HTR-8/SVneo (cell line): ENCODE data around the gene CD34.
"Not testable (repeated sequence)": the region's sequence is repeated elsewhere in the genome, so short reads cannot be mapped to it uniquely, and the experiment has no call there.

Source experiments
- DNase-seq: peaks from one replicate; pipeline ENCODE4 v3.0.0; 2011; ENCODE audit warnings: low spot score, mixed read lengths; ENCODE audit not compliant: insufficient read length
- FAIRE-seq: peaks from 2 replicates; lab custom pipeline; 2011; peaks lifted over from hg19 to GRCh38; lab: Jason Lieb, UNC

Gene CD34

DNA sequence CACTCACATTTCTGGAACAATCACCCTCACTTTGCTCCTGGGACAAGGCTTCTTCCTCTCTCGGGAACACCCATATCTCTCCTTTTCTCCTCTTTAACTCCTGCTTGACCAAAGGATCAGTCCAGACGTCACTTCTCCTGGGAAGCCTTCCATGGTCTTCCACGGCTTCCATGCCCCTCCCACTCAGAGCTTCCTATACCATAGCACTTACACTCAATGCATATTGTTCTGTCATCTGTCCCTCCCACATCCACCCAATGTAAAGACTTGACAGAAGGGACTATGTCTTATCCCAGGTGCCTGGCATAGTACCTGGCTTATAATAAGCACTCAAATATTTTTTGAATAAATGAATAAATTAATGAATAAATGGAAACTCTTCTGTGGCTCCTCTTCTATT, 28.2 kb downstream of the CD34 start:
- FAIRE-seq (no peak), DNase-seq (no peak)

DNA sequence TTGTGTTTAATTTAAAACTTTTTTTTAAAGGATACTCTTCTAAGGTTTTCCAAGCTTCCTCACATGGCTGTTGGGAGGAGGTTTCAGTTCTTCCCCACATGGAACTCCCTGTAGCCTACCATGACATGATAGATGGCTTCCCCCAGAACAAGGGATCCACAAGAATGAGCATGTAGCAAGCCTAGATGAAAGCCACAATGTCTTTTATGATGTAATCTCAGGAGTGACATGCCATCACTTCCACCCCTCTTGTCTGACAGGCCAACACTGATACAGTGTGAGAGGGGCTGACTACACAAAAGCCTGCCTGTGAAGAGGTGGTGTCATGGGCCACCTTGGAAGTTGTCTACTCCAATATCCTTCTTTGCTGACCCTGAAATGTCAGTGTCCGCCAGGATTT, 32.0 kb downstream of the CD34 start:
- no peak for FAIRE-seq
- DNase-seq, result no peak

DNA sequence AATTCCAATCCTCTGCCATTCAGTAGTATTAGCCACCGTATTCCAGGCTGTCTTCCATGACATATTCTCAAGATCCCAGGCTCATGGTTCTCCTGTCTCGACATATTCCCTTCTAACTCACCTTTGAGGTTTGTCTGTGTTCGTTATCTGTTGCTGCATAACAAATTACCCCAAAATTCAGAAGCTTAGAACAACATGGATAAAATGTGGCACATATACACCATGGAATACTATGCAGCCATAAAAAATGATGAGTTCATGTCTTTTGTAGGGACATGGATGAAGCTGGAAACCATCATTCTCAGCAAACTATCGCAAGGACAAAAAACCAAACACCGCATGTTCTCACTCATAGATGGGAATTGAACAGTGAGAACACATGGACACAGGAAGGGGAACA, 33.0 kb downstream of the CD34 start:
- not testable (repeated sequence) for DNase-seq, FAIRE-seq

DNA sequence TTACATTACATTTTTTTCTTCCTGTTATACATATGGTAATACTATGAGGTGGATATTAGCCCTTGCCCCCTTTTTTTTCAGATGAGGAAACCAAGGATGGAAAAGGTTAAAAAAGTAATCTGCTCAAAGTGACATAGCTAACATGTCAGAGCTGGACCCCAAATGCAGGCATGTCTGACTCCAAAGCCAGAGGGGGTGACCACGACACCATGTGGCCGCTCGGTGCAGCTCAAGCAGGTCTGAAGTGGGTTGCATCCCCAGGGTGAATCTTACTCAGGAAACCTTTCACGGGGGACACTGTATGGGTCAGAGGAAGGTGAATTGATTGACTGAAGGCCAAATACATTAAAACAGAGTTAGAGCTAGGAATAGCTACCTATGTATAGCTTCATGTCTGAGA, 34.8 kb downstream of the CD34 start:
- FAIRE-seq, result no peak
- no peak for DNase-seq

DNA sequence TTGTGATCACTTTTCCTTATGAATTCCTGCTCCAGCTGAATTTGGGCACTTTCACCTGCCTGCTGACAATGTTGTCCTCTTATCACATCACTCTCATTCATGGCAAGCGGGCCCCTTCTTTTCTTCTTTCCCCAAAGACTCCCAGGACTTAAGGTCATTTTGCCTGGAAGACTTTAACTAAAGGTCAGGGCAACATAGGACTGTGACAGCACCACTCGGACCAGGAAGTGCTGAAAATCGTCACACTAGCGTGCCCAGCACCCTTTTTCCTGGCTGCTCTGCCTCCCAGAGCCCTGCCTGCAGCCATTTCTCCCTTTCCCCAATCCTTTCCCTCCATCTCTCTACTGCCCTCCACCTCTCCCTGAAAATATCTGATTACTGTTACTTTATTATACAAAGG, 35.4 kb downstream of the CD34 start:
- DNase-seq, result no peak
- no peak for FAIRE-seq

DNA sequence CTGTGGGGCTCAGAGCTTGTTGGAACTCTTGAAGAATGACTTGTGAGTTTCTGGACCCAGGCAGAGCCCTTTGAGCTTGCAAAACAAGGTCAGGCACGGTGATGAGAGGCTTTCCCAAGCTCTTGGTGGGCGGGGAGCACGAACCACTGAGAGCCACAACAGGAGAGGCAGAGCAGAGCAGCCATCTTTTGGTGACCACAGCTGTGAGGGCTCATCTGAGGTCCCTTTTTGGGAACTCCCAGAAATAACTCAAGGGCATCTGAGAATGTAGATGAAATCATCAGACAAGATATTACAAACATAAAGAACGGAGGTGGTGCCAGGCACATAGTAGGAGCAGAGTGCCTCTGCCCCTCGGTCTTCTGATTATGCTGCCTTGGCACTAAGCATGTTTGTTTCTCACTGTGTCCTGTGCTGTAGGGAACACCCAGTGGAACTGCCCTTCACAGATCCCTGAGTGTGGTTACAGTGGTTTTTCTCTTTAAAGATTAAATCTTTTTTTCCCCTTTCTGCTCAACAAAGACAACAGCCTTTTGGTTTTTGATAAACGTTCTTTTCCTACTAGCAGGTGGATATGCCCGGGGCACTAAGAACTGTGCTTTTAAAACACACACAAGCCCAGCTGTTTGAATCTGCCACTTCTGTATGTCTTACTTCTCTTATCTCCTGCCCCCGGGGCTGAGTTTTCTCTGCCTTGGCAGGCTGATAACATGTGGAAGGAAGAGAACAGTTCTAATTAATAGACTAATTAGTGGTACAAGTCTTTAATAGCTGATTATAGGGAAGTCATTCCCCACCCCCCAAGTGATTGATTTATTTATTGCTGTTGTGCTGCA, 37.7 kb downstream of the CD34 start:
- no peak for DNase-seq
- no peak for FAIRE-seq

DNA sequence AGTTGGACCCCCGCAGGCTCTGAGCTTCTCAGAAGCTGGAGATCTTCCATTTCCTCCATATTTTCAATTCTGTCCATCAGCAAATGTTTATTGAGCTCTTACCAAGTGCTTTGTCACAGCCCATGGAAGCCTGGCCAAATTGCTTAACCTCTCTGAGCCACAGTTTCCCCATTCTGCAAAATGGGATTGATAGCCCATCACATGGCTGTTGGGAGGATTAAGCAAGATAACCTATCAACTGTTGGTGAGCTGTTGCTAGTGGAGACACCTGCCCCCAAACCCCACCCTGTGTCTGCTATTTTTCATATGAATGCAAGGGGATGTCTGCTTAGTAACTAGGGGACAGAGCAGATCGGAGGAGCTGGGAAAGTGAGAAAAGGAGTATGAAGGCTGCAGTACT, 38.3 kb downstream of the CD34 start:
- no peak for FAIRE-seq
- DNase-seq, result no peak

DNA sequence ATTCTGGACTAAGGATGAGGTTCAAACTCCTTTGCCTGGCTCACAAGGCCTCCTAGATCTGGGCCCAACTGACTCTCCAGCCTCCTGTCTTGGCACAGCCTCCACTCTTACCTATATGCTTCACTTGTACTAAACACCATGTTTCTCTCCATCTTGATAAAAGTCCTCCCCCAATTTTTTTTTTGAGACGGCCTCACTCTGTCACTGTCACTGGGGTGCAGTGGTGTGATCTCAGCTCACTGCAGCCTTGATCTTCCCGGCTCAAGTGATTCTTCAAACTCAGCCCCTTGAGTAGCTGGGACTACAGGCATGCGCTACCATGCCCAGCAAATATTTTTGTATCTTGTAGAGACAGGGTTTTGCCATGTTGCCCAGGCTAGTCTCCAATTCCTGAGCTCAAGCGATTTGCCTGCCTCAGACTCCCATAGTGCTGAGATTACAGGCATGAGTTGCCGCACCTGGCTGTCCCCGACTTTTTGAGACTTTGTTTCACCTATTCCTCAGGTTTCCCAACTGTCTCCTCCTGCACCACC, 39.7 kb downstream of the CD34 start:
- FAIRE-seq, result no peak
- DNase-seq, result no peak

DNA sequence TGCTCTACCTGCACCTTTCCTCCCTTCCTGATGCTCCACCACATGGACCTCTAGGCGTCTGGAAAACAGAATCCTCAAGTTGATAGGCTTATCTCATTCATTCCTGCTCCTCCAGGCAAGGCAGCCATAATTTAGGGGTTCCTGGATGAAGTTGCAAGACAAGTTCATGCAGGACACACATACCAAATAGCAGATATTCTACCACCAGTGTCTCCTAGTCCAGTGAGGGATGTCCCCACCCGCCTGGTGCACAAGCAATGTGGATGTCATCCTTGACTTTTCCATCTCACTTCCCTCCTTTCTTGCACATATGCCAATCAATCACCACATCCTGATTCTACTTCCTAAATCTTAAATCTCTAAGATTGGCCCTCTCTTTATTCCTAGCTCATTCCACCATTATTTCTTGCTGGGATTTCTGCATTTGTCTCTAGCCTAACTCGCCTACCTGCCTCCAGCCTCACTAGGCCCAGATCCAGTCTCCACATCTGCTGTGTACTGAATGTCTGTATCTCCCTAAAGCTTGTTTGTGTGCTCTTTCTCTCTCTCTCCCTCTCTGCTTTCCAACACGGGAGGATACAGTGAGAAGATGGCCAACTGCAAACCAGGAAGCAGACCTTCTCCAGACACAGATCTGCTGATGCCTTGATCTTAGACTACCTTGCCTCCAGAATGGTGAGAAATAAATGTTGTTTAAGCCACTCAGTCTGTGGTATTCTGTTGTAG, 40.5 kb downstream of the CD34 start:
- FAIRE-seq (no peak), DNase-seq (no peak)

DNA sequence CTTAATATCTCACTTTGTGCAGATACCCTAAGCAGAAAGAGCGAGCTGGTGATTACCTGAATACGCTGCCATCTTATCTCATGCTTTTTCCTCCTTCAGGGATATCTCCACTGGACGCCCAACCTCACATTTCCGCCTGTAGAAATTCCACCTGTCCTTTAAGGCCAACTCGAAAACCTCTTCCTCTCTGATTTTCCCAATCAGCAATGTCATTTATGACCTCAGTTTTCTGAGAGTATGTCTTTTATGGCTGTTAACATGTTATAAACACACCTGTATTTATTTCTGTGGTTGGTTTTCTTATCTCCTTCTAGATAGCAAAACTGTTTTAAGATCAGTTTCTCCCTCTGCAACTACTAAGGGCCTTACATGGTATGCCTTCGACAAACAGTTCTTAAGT, 41.1 kb downstream of the CD34 start:
- no peak for DNase-seq
- no peak for FAIRE-seq

DNA sequence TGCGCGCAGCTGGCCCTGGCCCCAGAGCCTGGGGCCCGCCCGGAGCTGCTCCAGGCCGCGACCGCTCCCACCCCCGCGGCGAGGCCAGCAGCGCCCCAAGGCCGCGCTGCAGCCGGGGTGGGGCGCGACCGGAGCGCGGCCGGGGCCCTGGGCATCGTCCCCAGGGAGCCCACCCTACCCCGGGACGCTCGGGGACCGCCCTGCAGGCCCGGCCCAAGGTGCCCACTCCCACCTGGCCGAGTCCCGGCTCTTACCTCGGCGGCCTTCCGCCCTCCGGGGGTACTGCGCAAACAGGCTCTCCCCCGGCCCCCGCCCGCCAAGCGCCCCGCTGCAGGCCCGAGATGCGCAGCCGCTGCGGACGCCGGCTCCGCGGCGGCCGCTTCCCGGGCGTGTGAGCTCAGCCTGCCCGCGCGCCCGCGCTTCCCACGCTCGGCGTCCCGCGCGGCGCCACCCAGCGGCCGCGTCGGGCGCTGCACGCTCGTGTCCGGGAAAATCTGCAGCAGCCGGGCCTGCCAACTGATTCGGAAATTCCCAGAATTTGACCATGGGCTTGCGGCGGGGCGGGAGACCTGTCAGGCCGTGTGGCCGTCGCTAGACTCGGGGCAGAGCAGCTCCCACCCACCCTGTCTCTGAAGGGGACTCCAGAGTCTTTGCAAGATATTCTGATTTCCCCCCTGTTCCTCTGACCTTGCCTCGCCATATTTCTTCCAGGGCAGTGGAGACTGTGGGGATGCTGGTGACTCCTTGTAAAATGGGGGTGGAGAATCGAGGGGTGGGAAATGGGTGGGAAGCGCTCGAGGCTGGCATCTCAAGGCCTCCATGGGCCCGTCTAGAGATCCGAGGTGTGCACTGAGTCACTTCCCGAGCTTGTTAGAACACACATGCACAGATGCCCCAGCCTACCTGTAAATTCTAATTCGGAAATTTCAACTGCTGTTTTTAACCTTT, 41.9 kb downstream of the CD34 start:
- DNase-seq (peak; percentile 88), FAIRE-seq (no peak)

DNA sequence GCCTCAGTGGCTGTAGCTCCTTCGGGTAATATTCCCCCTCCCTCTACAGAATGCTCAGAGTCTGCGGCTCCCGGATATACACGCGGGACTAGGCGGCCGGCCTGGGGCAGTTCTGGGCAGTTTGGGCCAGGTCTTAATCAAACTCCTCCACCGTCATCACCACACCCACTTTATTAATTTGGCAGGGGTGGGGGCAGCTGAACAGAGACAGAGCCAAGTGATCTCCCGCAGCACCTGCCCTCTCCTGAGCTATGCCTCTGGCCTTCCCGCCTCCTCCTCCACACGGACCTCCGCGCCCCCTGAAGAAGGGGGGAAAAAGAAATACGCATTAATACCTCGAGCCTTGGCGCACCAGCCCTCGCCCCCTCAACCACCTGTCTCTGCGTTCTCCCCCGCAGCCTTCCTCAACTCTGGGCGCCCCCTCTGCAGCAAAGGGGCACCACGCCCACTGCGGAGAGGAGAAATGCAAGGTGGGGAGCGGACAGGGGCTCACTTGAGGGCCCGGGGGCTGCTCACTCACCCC, 42.6 kb downstream of the CD34 start:
- FAIRE-seq, result no peak
- no peak for DNase-seq

DNA sequence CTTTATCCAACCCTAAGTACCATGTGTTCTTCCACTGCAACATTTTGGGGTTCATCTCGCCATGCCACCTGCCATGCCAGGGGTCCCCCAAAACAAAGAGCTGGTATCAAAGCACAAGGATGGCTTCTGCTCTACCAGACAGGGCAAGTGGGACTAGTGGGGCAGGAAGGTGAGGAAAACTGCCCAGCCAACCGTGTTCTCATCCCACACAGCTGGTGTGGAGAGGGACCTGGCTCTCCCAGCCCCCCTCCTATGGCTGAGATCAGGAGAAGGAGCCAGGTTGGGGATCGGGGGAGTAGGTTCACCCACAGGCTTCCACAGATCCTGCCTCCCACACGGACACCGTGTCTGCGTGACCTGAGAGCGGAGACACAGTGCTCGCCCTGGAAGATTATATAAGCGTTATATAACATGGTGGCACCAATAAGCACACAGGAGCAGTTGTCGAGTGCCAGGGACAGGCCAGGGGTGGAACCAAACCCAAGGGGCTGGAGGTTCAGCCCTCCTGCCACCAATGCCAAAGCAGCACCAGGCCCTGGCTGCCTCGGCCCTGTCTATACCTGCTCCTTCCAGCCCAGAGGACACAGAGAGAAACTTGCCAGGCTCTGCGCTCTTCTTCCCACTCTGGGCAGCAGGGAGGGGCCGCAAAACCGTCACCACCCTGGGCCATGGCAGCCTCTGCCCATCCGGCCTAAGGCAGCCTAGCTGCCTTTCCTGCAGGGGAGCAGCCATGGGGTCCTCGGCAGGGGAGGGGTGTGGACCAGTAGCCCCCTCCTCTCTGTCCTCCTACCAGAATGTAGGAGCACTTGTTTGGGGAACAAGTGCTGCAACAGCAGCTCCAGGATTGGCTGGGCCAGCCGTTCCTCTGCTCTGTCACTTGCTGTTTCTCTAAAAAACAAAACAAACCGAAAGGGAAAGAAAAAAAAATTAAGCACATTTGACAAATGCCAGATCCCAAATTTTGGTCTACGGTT, 43.5 kb downstream of the CD34 start:
- no peak for FAIRE-seq
- DNase-seq, result no peak

DNA sequence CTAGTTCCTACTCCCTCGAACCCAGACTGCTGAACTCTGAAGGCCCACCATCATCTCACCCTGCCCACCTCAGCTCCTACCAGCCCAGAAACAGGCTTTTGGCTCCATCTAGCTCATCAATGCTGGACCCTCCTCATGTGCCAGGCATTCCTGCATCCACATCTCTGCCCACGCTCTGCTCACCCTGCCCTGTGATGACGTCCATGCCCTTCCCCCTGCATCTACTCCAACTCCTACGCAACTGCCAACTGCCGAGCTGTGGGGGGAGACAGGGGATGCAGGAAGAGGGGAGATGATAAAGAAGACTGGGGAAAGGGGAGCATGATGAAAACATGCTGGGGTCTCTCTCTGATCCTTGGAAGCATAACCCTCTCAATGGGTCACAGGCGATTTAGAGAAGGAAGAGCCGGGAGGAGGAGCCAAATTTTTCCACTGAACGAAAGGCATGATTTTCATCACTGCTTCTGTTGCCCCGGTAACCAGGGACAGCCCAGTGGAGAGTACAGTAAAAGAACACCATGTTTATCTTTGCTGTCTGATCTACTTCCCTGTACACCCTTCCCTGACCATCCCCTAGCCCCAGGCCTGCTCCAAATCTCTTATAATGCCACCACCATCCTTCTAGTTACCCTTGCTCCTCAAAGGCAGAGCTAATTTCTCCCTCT, 44.3 kb downstream of the CD34 start:
- FAIRE-seq, result no peak

DNA sequence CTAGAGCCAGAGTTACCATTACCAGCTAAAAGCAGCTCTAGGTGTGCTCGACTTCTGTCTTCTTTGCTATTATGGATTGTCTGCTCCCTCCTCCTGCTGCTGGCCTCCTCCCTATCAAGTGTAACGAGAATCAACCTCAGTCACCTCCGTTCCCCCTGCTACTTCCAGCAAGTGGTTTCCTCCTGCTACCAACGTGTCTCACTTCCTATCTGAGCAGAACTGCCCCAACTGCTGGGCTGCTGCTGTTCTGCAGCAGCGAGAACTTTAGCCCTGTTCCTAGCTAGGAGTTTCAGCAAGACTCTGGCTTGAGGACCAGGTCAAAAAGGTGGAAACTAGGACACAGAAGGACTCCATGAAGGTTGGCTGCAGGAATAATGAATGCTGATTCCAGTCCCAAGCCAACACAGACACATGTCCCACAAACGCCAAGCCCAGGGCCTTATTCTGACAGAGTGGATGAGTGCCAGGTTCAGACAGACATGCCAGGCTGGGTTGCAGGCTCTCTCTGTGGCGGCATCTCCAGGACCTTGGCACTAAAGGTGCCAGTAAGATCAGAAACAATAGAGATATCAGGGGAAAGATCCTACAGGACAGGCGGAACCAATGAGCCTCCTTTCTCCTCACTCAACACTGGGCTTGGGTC, 46.9 kb downstream of the CD34 start:
- DNase-seq (no peak), FAIRE-seq (no peak)

More for the DNA sequence above, 44.3 kb downstream of the CD34 start:
- DNase-seq, result no peak

DNA sequence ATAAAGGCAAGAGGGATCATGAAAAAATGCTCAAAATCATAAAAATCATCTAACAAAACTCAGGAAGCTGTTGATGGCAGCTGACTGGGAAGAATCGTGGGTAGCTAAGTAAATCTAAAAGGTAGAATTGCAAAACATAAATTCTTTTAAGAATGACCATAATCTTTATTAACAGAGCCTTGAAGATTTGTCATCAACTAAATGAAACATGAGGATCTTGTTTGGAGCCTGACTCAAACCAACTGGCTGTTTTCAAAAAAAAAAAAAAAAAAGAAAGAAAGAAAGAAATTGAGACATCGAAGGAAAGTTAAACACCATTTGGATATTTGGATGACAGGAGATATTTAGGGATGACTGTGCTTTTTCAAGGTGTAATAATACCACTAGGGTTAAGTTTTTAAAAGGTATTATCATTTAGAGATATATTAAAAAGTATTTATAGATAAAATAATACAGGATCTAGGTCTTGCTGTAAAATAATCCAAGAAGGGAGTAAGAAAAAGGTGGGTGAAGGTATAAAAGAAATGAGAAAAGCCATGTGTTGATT, 48.6 kb downstream of the CD34 start:
- FAIRE-seq (no peak), DNase-seq (no peak)

DNA sequence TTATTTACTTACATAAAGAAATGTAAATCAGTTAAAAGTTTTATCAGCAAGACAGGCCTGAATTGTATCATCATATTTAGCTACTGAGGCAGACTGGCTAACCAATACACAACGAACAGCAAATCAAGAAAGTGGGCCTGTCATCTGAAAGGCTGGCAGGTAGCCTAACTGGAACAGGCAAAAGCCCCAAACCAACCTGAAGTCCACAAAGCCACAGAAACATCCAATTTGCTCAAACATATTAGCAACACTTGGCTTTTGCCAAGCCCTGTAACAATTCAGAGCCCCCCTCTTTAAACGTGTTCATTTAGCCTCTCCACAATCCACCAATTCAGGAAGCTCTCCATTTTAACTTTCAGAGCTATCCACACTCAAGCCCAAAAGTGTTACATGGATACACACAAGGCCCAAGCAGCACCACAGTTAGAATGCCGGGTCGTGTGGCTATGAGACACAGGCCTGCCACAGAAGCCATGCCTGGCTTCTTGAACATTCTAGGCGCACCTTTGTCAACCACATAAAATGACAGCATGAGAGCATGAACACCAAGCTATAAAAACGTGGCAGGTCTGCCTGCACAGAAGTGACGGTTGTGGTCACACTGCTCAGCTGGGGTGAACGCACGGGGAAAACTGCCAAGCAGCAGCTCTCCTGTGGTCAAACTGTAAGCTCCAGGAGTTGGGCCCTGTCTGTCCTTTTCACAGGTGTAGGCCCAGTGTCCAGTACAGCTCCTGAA, 49.3 kb downstream of the CD34 start:
- no peak for FAIRE-seq

More for the DNA sequence above, 49.3 kb downstream of the CD34 start:
- DNase-seq, result no peak
